Liver (tissue), 3 donors: ENCODE results near the gene BRSK2.

Experiments
- EGR1 ChIP-seq, 2 donors: IDR thresholded peaks; 2 replicates each; pipeline ENCODE4 v1.6.1; 2016 to 2018; ENCODE audit warnings: antibody characterized with exemption in 2 of 2, low read depth in 2 of 2
- FOXA1 ChIP-seq: IDR thresholded peaks from 2 replicates; pipeline ENCODE4 v1.6.1; 2016; ENCODE audit warnings: antibody characterized with exemption
- GABPA ChIP-seq, 2 donors: IDR thresholded peaks in 1 of 2; conservative IDR thresholded peaks in 1 of 2; 2 replicates each; pipeline ENCODE4 v1.6.1; 2016; ENCODE audit warnings: antibody characterized with exemption in 2 of 2, mild to moderate bottlenecking in 1 of 2, moderate library complexity in 1 of 2
- HNF4G ChIP-seq: IDR thresholded peaks from 2 replicates; pipeline ENCODE4 v1.6.1; 2016; ENCODE audit warnings: antibody characterized with exemption
- NR2F2 ChIP-seq: IDR thresholded peaks from 2 replicates; pipeline ENCODE4 v1.6.1; 2016; ENCODE audit warnings: antibody characterized with exemption
- RAD21 ChIP-seq, 2 donors: IDR thresholded peaks; 2 replicates each; pipeline ENCODE4 v1.6.1; 2016; ENCODE audit warnings: antibody characterized with exemption in 2 of 2, mild to moderate bottlenecking in 2 of 2
- RXRA ChIP-seq, 2 donors: IDR thresholded peaks; 2 replicates each; pipeline ENCODE4 v1.6.1; 2017 to 2018; ENCODE audit warnings: antibody characterized with exemption in 2 of 2, mild to moderate bottlenecking in 1 of 2
- SP1 ChIP-seq: IDR thresholded peaks from 2 replicates; pipeline ENCODE4 v1.6.1; 2018; ENCODE audit warnings: antibody characterized with exemption, mild to moderate bottlenecking
- TAF1 ChIP-seq: conservative IDR thresholded peaks from 2 replicates; pipeline ENCODE4 v1.6.1; 2016; ENCODE audit warnings: antibody characterized with exemption, mild to moderate bottlenecking
- YY1 ChIP-seq: IDR thresholded peaks from 2 replicates; pipeline ENCODE4 v1.6.1; 2016; ENCODE audit warnings: antibody characterized with exemption, mild to moderate bottlenecking
- TF ChIP-seq, protein P1 (sequence below): fragments of 150-350 bp; IDR thresholded peaks from 2 replicates; pipeline ENCODE4 v1.5.1; 2017; ENCODE audit warnings: improper control_type of control experiment, low read depth, low read length; ENCODE audit not compliant: missing input control
- TF ChIP-seq, protein P2 (sequence below): IDR thresholded peaks from 2 replicates; pipeline ENCODE4 v1.6.1; 2016; ENCODE audit warnings: antibody characterized with exemption
- TF ChIP-seq, protein P3 (sequence below): IDR thresholded peaks from 2 replicates; pipeline ENCODE4 v1.6.1; 2016; ENCODE audit warnings: antibody characterized with exemption
- donor health status: healthy.
- donor health status: healthy.

DNA sequence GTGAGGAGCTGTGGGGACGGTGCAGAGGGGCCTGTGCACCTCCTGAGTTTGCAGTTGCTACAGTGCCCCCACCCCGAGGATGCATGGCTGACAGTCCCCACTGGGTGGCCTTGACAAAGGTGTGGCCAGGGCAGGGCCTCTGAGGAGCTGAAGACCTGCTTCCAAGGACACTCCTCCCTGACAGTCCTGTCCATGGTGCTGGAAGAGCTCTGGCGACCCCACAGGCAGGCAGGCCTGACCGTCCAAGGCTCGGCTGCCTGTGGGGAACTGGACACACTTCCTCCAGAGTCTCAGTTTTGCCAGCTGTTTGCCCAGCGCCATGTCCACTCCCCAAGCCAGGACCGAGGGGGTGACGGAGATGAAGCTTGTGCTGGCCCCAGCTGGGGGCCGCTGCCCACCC, 32.7 kb downstream of the BRSK2 start:
- TF ChIP-seq, protein P1, sequence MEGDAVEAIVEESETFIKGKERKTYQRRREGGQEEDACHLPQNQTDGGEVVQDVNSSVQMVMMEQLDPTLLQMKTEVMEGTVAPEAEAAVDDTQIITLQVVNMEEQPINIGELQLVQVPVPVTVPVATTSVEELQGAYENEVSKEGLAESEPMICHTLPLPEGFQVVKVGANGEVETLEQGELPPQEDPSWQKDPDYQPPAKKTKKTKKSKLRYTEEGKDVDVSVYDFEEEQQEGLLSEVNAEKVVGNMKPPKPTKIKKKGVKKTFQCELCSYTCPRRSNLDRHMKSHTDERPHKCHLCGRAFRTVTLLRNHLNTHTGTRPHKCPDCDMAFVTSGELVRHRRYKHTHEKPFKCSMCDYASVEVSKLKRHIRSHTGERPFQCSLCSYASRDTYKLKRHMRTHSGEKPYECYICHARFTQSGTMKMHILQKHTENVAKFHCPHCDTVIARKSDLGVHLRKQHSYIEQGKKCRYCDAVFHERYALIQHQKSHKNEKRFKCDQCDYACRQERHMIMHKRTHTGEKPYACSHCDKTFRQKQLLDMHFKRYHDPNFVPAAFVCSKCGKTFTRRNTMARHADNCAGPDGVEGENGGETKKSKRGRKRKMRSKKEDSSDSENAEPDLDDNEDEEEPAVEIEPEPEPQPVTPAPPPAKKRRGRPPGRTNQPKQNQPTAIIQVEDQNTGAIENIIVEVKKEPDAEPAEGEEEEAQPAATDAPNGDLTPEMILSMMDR, result no peak
- TF ChIP-seq NR2F2 (no peak), HNF4G (no peak), TAF1 (no peak), GABPA (IDR thresholded peaks at IDR 0.05 in 1 of 2, conservative IDR thresholded peaks at IDR 0.05 in 1 of 2) (no peak), RAD21 (IDR thresholded peaks at IDR 0.05) (no peak), YY1 (no peak), FOXA1 (no peak), EGR1 (IDR thresholded peaks at IDR 0.05; ENCODE audit: low read depth in 2 of 2) (no peak), SP1 (no peak), RXRA (IDR thresholded peaks at IDR 0.05) (no peak)
- TF ChIP-seq, protein P2, sequence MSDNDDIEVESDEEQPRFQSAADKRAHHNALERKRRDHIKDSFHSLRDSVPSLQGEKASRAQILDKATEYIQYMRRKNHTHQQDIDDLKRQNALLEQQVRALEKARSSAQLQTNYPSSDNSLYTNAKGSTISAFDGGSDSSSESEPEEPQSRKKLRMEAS, result no peak
- TF ChIP-seq, protein P3, sequence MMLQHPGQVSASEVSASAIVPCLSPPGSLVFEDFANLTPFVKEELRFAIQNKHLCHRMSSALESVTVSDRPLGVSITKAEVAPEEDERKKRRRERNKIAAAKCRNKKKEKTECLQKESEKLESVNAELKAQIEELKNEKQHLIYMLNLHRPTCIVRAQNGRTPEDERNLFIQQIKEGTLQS, result no peak
